ENCODE measurements around the gene VDR.

VDR gene

GRCh38 chr12:47828008-47828975 is 76.5 kb downstream of the VDR start:
- H3K9me3 ChIP-seq (ENCODE audit: control insufficient read depth, insufficient read depth, low read length), result no peaks in the 10 kb centered on the region
- peaks cover 10% of the 10 kb centered on the region for H3K4me1 ChIP-seq (ENCODE audit: control insufficient read depth, insufficient read depth, low read length)
- H3K4me3 ChIP-seq (ENCODE audit: low read depth, low read length), result no peak overlapping the region
- no peak overlapping the region for H3K9ac ChIP-seq (ENCODE audit: low read depth, low read length)
- no peaks in the 10 kb centered on the region for H3K36me3 ChIP-seq (ENCODE audit: control insufficient read depth, insufficient read depth, low read length)
- H3K27me3 ChIP-seq (ENCODE audit: control insufficient read depth, insufficient read depth, low read length), result peaks cover 3% of the 10 kb centered on the region

GRCh38 chr12:47825173-47825639 is 79.6 kb downstream of the VDR start:
- Histone ChIP-seq H3K36me3 (ENCODE audit: control insufficient read depth, insufficient read depth, low read length) (no peaks in the 10 kb centered on the region), H3K9ac (ENCODE audit: low read depth, low read length) (no peak overlapping the region), H3K27me3 (ENCODE audit: control insufficient read depth, insufficient read depth, low read length) (peaks cover 13% of the 10 kb centered on the region), H3K4me1 (ENCODE audit: control insufficient read depth, insufficient read depth, low read length) (peaks cover 19% of the 10 kb centered on the region), H3K4me3 (ENCODE audit: low read depth, low read length) (no peak overlapping the region), H3K9me3 (ENCODE audit: control insufficient read depth, insufficient read depth, low read length) (no peaks in the 10 kb centered on the region)

- H3K36me3 ChIP-seq (ENCODE audit: control insufficient read depth, insufficient read depth, low read length), result no peaks in the 10 kb centered on the region
- peaks cover 19% of the 10 kb centered on the region for H3K4me1 ChIP-seq (ENCODE audit: control insufficient read depth, insufficient read depth, low read length)
- peaks cover 13% of the 10 kb centered on the region for H3K27me3 ChIP-seq (ENCODE audit: control insufficient read depth, insufficient read depth, low read length)
- H3K9ac ChIP-seq (ENCODE audit: low read depth, low read length), result no peak overlapping the region
- H3K9me3 ChIP-seq (ENCODE audit: control insufficient read depth, insufficient read depth, low read length), result no peaks in the 10 kb centered on the region
- no peak overlapping the region for H3K4me3 ChIP-seq (ENCODE audit: low read depth, low read length)
Observed at GRCh38 chr12:47824635-47825034, 80.2 kb downstream of the VDR start.

GRCh38 chr12:47824198-47824597 is 80.6 kb downstream of the VDR start:
- Histone ChIP-seq H3K4me1 (ENCODE audit: control insufficient read depth, insufficient read depth, low read length) (peaks cover 17% of the 10 kb centered on the region), H3K9ac (ENCODE audit: low read depth, low read length) (no peak overlapping the region), H3K9me3 (ENCODE audit: control insufficient read depth, insufficient read depth, low read length) (no peaks in the 10 kb centered on the region), H3K36me3 (ENCODE audit: control insufficient read depth, insufficient read depth, low read length) (no peaks in the 10 kb centered on the region), H3K4me3 (ENCODE audit: low read depth, low read length) (no peak overlapping the region), H3K27me3 (ENCODE audit: control insufficient read depth, insufficient read depth, low read length) (peaks cover 13% of the 10 kb centered on the region)

- peaks cover 15% of the 10 kb centered on the region for H3K4me1 ChIP-seq (ENCODE audit: control insufficient read depth, insufficient read depth, low read length)
- H3K9me3 ChIP-seq (ENCODE audit: control insufficient read depth, insufficient read depth, low read length), result no peaks in the 10 kb centered on the region
- no peaks in the 10 kb centered on the region for H3K36me3 ChIP-seq (ENCODE audit: control insufficient read depth, insufficient read depth, low read length)
- no peak overlapping the region for H3K9ac ChIP-seq (ENCODE audit: low read depth, low read length)
- H3K27me3 ChIP-seq (ENCODE audit: control insufficient read depth, insufficient read depth, low read length), result peaks cover 13% of the 10 kb centered on the region
- H3K4me3 ChIP-seq (ENCODE audit: low read depth, low read length), result no peak overlapping the region
Observed at GRCh38 chr12:47823422-47824086, 81.2 kb downstream of the VDR start.

GRCh38 chr12:47822863-47823262 is 81.9 kb downstream of the VDR start:
- no peak overlapping the region for H3K4me3 ChIP-seq (ENCODE audit: low read depth, low read length)
- H3K9me3 ChIP-seq (ENCODE audit: control insufficient read depth, insufficient read depth, low read length), result no peaks in the 10 kb centered on the region
- peaks cover 14% of the 10 kb centered on the region for H3K4me1 ChIP-seq (ENCODE audit: control insufficient read depth, insufficient read depth, low read length)
- H3K9ac ChIP-seq (ENCODE audit: low read depth, low read length), result no peak overlapping the region
- H3K27me3 ChIP-seq (ENCODE audit: control insufficient read depth, insufficient read depth, low read length), result peaks cover 13% of the 10 kb centered on the region
- no peaks in the 10 kb centered on the region for H3K36me3 ChIP-seq (ENCODE audit: control insufficient read depth, insufficient read depth, low read length)

GRCh38 chr12:47822401-47822800 is 82.4 kb downstream of the VDR start:
- Histone ChIP-seq H3K9ac (ENCODE audit: low read depth, low read length) (no peak overlapping the region), H3K27me3 (ENCODE audit: control insufficient read depth, insufficient read depth, low read length) (peaks cover 13% of the 10 kb centered on the region), H3K4me1 (ENCODE audit: control insufficient read depth, insufficient read depth, low read length) (peaks cover 16% of the 10 kb centered on the region), H3K9me3 (ENCODE audit: control insufficient read depth, insufficient read depth, low read length) (no peaks in the 10 kb centered on the region), H3K4me3 (ENCODE audit: low read depth, low read length) (no peak overlapping the region), H3K36me3 (ENCODE audit: control insufficient read depth, insufficient read depth, low read length) (no peaks in the 10 kb centered on the region)

- H3K27me3 ChIP-seq (ENCODE audit: control insufficient read depth, insufficient read depth, low read length), result peaks cover 13% of the 10 kb centered on the region
- H3K9ac ChIP-seq (ENCODE audit: low read depth, low read length), result peak overlapping the region; percentile 55
Observed at GRCh38 chr12:47821346-47821706, 83.5 kb downstream of the VDR start.

GRCh38 chr12:47820631-47821345 is 84.0 kb downstream of the VDR start:
- peak overlapping the region; percentile 80 for H3K4me3 ChIP-seq (ENCODE audit: low read depth, low read length)
- no peaks in the 10 kb centered on the region for H3K36me3 ChIP-seq (ENCODE audit: control insufficient read depth, insufficient read depth, low read length)
- H3K9me3 ChIP-seq (ENCODE audit: control insufficient read depth, insufficient read depth, low read length), result no peaks in the 10 kb centered on the region
- H3K27me3 ChIP-seq (ENCODE audit: control insufficient read depth, insufficient read depth, low read length), result peaks cover 13% of the 10 kb centered on the region
- H3K9ac ChIP-seq (ENCODE audit: low read depth, low read length), result peak overlapping the region; percentile 55
- H3K4me1 ChIP-seq (ENCODE audit: control insufficient read depth, insufficient read depth, low read length), result peaks cover 24% of the 10 kb centered on the region

More at GRCh38 chr12:47821346-47821706, 83.5 kb downstream of the VDR start:
- Histone ChIP-seq H3K4me3 (ENCODE audit: low read depth, low read length) (no peak overlapping the region), H3K4me1 (ENCODE audit: control insufficient read depth, insufficient read depth, low read length) (peaks cover 21% of the 10 kb centered on the region), H3K9me3 (ENCODE audit: control insufficient read depth, insufficient read depth, low read length) (no peaks in the 10 kb centered on the region), H3K36me3 (ENCODE audit: control insufficient read depth, insufficient read depth, low read length) (no peaks in the 10 kb centered on the region)

- Histone ChIP-seq H3K9ac (ENCODE audit: low read depth, low read length) (peak within 1 kb of the TSS; percentile 89), H3K4me3 (ENCODE audit: low read depth, low read length) (peak within 1 kb of the TSS; percentile 80), H3K9me3 (ENCODE audit: control insufficient read depth, insufficient read depth, low read length) (no peaks in the 10 kb centered on the region), H3K36me3 (ENCODE audit: control insufficient read depth, insufficient read depth, low read length) (no peaks in the 10 kb centered on the region), H3K27me3 (ENCODE audit: control insufficient read depth, insufficient read depth, low read length) (peaks cover 13% of the 10 kb centered on the region), H3K4me1 (ENCODE audit: control insufficient read depth, insufficient read depth, low read length) (peaks cover 21% of the 10 kb centered on the region)
Observed at GRCh38 chr12:47819896-47820630, 84.7 kb downstream of the VDR start, which contains the start of gene HDAC7. HDAC7 (minus strand) TSS chr12:47819903; CDS start chr12:47819785, 118 bp downstream.
